Activated naive CD4-positive, alpha-beta T cell treated with anti-CD3 and anti-CD28 coated beads for 36 hours (primary cell): ENCODE data around the gene PSRC1. TPM values are rescaled to one million over a fixed set of nuclear protein-coding genes. Genes with fewer than 3 reads are reported as not detected.

Experiments
- CTCF ChIA-PET: fragments of 350-600 bp; sonication (Branson Sonifier 250); formaldehyde crosslinking; loops from one replicate; lab custom pipeline; 2021; ENCODE audit warnings: antibody characterized with exemption; lab: Charles Lee
- DNase-seq: peaks from one replicate; pipeline ENCODE4 v3.0.0-alpha.2; 2020
- H3K27ac Mint-ChIP-seq: one replicate; pipeline ENCODE4 v1.8.0; 2021; ENCODE audit warnings: mild to moderate bottlenecking, mixed read lengths
- H3K27me3 Mint-ChIP-seq: one replicate; pipeline ENCODE4 v1.8.0; 2021; ENCODE audit warnings: low read depth, mixed read lengths
- H3K36me3 Mint-ChIP-seq: one replicate; pipeline ENCODE4 v1.8.0; 2021; ENCODE audit warnings: low read depth, mixed read lengths
- H3K4me1 Mint-ChIP-seq: one replicate; pipeline ENCODE4 v1.8.0; 2021; ENCODE audit warnings: low read depth, mixed read lengths
- H3K4me3 Mint-ChIP-seq: one replicate; pipeline ENCODE4 v1.8.0; 2021; ENCODE audit warnings: mild to moderate bottlenecking, moderate library complexity, mixed read lengths
- H3K9me3 Mint-ChIP-seq: one replicate; pipeline ENCODE4 v1.8.0; 2021; ENCODE audit warnings: mixed read lengths
- intact Hi-C: fragments of 100-400 bp; cut with micrococcal nuclease; formaldehyde crosslinking; loops from one replicate; pipeline ENCODE4 v1.15.1; 2023
- total RNA-seq, 2 experiments: library from RNA; stranded (reverse); gene quantifications; one replicate each; pipeline ENCODE4 v1.2.3, GENCODE V29; 2021

The PSRC1 gene
- total RNA-seq, 2 experiments from 2014 or later = 19.3 to 21.5 TPM

GRCh38 chr1:109259674-109260557 is 23.0 kb downstream of the PSRC1 start:
- CTCF ChIA-PET = interaction anchor here (0.6 to 1.3 kb wide), 4 partner anchors 17 to 273 kb away, joined by 3 to 4 read pairs (median 3); no protein-coding TSS in a partner anchor
- no peak for DNase-seq
- H3K4me3 Mint-ChIP-seq = no peak overlapping the region
- peaks cover 5% of the 10 kb centered on the region for H3K4me1 Mint-ChIP-seq
- H3K9me3 Mint-ChIP-seq = no peaks in the 10 kb centered on the region
- peaks cover 1% of the 10 kb centered on the region for H3K27me3 Mint-ChIP-seq
- intact Hi-C loops = no loop called here
- H3K36me3 Mint-ChIP-seq = no peaks in the 10 kb centered on the region
- no peak overlapping the region for H3K27ac Mint-ChIP-seq

DNA sequence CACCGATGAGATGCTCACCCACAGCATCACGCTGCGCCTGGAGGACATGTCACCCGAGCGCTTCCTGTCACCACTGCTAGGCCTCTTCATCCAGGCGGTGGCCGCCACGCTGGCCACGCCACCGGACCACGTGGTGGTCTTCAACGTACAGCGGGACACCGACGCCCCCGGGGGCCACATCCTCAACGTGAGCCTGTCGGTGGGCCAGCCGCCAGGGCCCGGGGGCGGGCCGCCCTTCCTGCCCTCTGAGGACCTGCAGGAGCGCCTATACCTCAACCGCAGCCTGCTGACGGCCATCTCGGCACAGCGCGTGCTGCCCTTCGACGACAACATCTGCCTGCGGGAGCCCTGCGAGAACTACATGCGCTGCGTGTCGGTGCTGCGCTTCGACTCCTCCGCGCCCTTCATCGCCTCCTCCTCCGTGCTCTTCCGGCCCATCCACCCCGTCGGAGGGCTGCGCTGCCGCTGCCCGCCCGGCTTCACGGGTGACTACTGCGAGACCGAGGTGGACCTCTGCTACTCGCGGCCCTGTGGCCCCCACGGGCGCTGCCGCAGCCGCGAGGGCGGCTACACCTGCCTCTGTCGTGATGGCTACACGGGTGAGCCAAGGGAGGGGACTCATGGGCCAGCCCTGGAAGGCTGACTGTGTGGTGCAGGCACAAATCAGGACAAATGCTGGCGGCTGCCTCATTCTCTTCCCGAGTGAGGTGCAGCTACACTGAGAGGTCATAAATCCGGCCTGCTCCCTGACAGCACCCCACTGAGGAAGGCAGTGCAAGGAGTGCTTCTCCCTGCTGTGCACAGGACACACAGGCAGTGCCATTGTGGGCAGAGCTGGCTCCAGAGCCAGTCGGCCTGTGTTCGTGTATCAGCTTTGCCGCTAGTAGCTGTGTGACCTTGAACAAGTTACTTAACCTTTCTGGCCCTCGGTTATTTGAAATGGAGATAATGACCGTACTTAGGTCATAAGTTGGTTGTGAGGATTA is 24.2 kb downstream of the PSRC1 start:
- H3K4me3 Mint-ChIP-seq = no peak overlapping the region
- intact Hi-C loops = no loop called here
- H3K4me1 Mint-ChIP-seq = peaks cover 5% of the 10 kb centered on the region
- no peak for DNase-seq
- H3K36me3 Mint-ChIP-seq = no peaks in the 10 kb centered on the region
- H3K27ac Mint-ChIP-seq = no peak overlapping the region
- no peaks in the 10 kb centered on the region for H3K9me3 Mint-ChIP-seq
- H3K27me3 Mint-ChIP-seq = peaks cover 1% of the 10 kb centered on the region
- CTCF ChIA-PET = interaction anchor here (0.9 kb wide), 2 partner anchors 141 to 274 kb away, joined by 3 to 4 read pairs; no protein-coding TSS in a partner anchor

- H3K27ac Mint-ChIP-seq = no peak overlapping the region
- peaks cover 2% of the 10 kb centered on the region for H3K4me1 Mint-ChIP-seq
- H3K27me3 Mint-ChIP-seq = no peaks in the 10 kb centered on the region
- CTCF ChIA-PET = interaction anchor here (0.6 to 1.8 kb wide), 2 partner anchors 56 to 142 kb away, joined by 3 to 4 read pairs; no protein-coding TSS in a partner anchor
- no peak overlapping the region for H3K4me3 Mint-ChIP-seq
- H3K9me3 Mint-ChIP-seq = no peaks in the 10 kb centered on the region
- intact Hi-C loops = no loop called here
- DNase-seq = no peak
- no peaks in the 10 kb centered on the region for H3K36me3 Mint-ChIP-seq
These were observed 25.1 kb downstream of the PSRC1 start for GRCh38 chr1:109257682-109258421.

- Mint-ChIP-seq H3K4me3 (no peak overlapping the region), H3K27me3 (no peaks in the 10 kb centered on the region), H3K36me3 (no peaks in the 10 kb centered on the region), H3K27ac (no peak overlapping the region), H3K4me1 (peaks cover 2% of the 10 kb centered on the region), H3K9me3 (no peaks in the 10 kb centered on the region)
- CTCF ChIA-PET = interaction anchor here (0.6 to 1.8 kb wide), 4 partner anchors 10 to 275 kb away, joined by 3 to 4 read pairs (median 3); no protein-coding TSS in a partner anchor
- intact Hi-C loops = no loop called here
- DNase-seq = no peak
These were observed 25.8 kb downstream of the PSRC1 start for GRCh38 chr1:109256971-109257681.

DNA sequence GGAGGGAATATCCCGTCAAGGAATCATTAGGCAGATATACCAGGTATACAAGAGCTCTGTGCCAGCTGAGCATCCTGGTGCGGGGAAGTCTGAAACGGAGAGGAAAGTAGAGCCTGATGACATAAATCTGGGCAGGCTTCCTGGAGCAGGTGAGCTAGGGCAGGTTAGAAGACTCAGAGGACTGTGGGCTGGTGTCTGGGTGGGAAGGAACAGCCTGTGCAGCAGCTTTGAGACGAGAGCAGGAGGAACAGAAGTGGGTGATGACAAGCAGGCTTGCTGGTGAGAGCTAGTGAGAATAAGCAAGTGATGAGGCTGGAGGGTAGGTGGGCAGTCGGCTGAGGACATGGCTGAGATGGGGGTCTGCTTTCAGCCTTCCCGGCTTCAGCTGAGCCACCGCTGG is 26.9 kb downstream of the PSRC1 start:
- no peaks in the 10 kb centered on the region for H3K9me3 Mint-ChIP-seq
- intact Hi-C loops = no loop called here
- no peak overlapping the region for H3K4me3 Mint-ChIP-seq
- H3K4me1 Mint-ChIP-seq = peaks cover 2% of the 10 kb centered on the region
- CTCF ChIA-PET = interaction anchor here (0.7 to 1.8 kb wide), 3 partner anchors 9 to 55 kb away, joined by 3 to 4 read pairs (median 3); no protein-coding TSS in a partner anchor
- no peaks in the 10 kb centered on the region for H3K36me3 Mint-ChIP-seq
- DNase-seq = no peak
- no peak overlapping the region for H3K27ac Mint-ChIP-seq
- no peaks in the 10 kb centered on the region for H3K27me3 Mint-ChIP-seq

- peaks cover 2% of the 10 kb centered on the region for H3K4me1 Mint-ChIP-seq
- H3K27ac Mint-ChIP-seq = no peak overlapping the region
- H3K9me3 Mint-ChIP-seq = no peaks in the 10 kb centered on the region
- intact Hi-C loops = no loop called here
- H3K27me3 Mint-ChIP-seq = no peaks in the 10 kb centered on the region
- H3K4me3 Mint-ChIP-seq = no peak overlapping the region
- no peaks in the 10 kb centered on the region for H3K36me3 Mint-ChIP-seq
- CTCF ChIA-PET = interaction anchor here (0.7 to 1.8 kb wide), 3 partner anchors 9 to 16 kb away, joined by 3 to 7 read pairs (median 3); no protein-coding TSS in a partner anchor
- no peak for DNase-seq
These were observed 27.3 kb downstream of the PSRC1 start for GRCh38 chr1:109255678-109256077.

GRCh38 chr1:109255097-109255651 is 27.8 kb downstream of the PSRC1 start:
- DNase-seq = no peak
- CTCF ChIA-PET = interaction anchor here (1.3 to 1.8 kb wide), 2 partner anchors 8 to 10 kb away, joined by 3 to 7 read pairs; no protein-coding TSS in a partner anchor
- H3K27ac Mint-ChIP-seq = no peak overlapping the region

GRCh38 chr1:109254621-109255096 is 28.3 kb downstream of the PSRC1 start:
- intact Hi-C loops = no loop called here
- Mint-ChIP-seq H3K27me3 (no peaks in the 10 kb centered on the region), H3K4me1 (peaks cover 2% of the 10 kb centered on the region), H3K4me3 (no peak overlapping the region), H3K9me3 (no peaks in the 10 kb centered on the region), H3K36me3 (no peaks in the 10 kb centered on the region), H3K27ac (no peak overlapping the region)
- no peak for DNase-seq
- CTCF ChIA-PET = interaction anchor here (0.8 to 1.8 kb wide), 3 partner anchors 10 to 277 kb away, joined by 5 to 7 read pairs (median 5); no protein-coding TSS in a partner anchor

More at GRCh38 chr1:109255097-109255651, 27.8 kb downstream of the PSRC1 start:
- Mint-ChIP-seq H3K36me3 (no peaks in the 10 kb centered on the region), H3K27me3 (no peaks in the 10 kb centered on the region), H3K9me3 (no peaks in the 10 kb centered on the region), H3K4me1 (peaks cover 2% of the 10 kb centered on the region), H3K4me3 (no peak overlapping the region)
- intact Hi-C loops = no loop called here

DNA sequence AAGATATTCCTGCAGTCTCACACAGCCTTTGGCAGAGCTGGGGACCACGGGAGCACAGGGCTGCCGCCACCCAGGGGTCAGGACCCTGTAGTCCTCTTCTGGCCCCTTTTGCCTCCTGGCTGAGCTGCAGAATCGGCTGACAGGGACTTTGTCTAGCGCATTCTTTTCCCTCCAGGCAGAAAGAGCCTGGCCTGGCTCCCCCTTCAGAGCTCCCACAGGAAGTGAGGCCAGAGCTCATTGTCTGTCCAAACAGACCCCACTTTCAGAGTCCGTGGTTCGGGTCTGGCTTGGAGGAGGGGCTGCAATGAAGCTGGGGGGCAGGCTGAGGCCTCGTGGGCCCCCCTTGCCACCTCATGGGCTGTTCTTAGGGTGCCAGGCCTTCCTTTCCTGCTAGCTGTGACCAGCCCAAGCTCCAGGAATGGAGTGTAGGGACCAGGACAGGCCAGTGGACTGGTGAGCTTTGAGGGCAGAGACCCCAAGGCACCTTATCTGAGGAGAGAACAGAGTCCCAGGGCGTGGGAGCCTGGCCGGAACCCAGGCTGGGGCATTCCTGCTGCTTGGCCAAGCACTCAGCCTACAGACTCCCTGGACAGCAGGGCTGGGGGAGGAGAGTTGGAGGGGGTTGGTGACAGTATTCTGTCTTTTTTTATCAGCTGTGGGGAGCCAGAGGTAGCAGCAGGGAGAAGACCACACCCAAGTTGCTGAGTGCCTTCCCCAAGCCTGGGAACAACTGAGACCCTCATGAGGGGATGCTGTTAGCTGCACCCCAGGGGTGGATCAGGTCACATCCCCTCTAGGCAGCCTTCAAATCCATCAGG is 28.9 kb downstream of the PSRC1 start:
- intact Hi-C loops = no loop called here
- no peak overlapping the region for H3K27ac Mint-ChIP-seq
- no peaks in the 10 kb centered on the region for H3K27me3 Mint-ChIP-seq
- H3K4me3 Mint-ChIP-seq = no peak overlapping the region
- H3K36me3 Mint-ChIP-seq = no peaks in the 10 kb centered on the region
- peaks cover 4% of the 10 kb centered on the region for H3K4me1 Mint-ChIP-seq
- no peak for DNase-seq
- CTCF ChIA-PET = interaction anchor here (0.6 to 1.8 kb wide), 7 partner anchors 11 to 279 kb away, joined by 3 to 7 read pairs (median 4); no protein-coding TSS in a partner anchor
- no peaks in the 10 kb centered on the region for H3K9me3 Mint-ChIP-seq
